Measurements from ENCODE around the gene TMEM185B.
A peak's percentile ranks its signal among the peaks of the same experiment; 100 is the strongest.

The TMEM185B gene

GRCh38 chr2:120230515-120231471 is 7.6 kb upstream of the TMEM185B start:
- DNase-seq: no peak

GRCh38 chr2:120229341-120229740 is 6.1 kb upstream of the TMEM185B start:
- DNase-seq: no peak

GRCh38 chr2:120228503-120228902 is 5.3 kb upstream of the TMEM185B start:
- DNase-seq: no peak

- peak in 1 of 2 experiments; percentile 49 for DNase-seq
Measured at GRCh38 chr2:120227111-120227991, 4.2 kb upstream of the TMEM185B start.

- DNase-seq: no peak
Measured at GRCh38 chr2:120226316-120226715, 3.1 kb upstream of the TMEM185B start.

GRCh38 chr2:120225549-120226065 is 2.4 kb upstream of the TMEM185B start:
- DNase-seq: no peak

GRCh38 chr2:120224735-120225548 is 1.7 kb upstream of the TMEM185B start:
- DNase-seq: no peak

GRCh38 chr2:120224256-120224655 is 1.1 kb upstream of the TMEM185B start:
- DNase-seq: no peak

- peak in 1 of 2 experiments; percentile 14 for DNase-seq
Measured at GRCh38 chr2:120222186-120223033, 790 bp downstream of the TMEM185B start.

GRCh38 chr2:120221616-120222015 is 1.6 kb downstream of the TMEM185B start:
- peak; percentile 34 to 35 for DNase-seq

- peak in 1 of 2 experiments; percentile 7 for DNase-seq
Measured at GRCh38 chr2:120220756-120221155, 2.4 kb downstream of the TMEM185B start.

GRCh38 chr2:120219766-120220165 is 3.4 kb downstream of the TMEM185B start:
- DNase-seq: no peak

- DNase-seq: no peak
Measured at GRCh38 chr2:120219291-120219690, 3.9 kb downstream of the TMEM185B start.

GRCh38 chr2:120218181-120218580 is 5.0 kb downstream of the TMEM185B start:
- no peak for DNase-seq

GRCh38 chr2:120210270-120210693 is 12.9 kb downstream of the TMEM185B start:
- DNase-seq: peak; percentile 18

GRCh38 chr2:120209427-120210269 is 13.6 kb downstream of the TMEM185B start:
- DNase-seq: peak in 1 of 2 experiments; percentile 16

- no peak for DNase-seq
Measured at GRCh38 chr2:120208381-120209353, 14.5 kb downstream of the TMEM185B start.

GRCh38 chr2:120206022-120206581 is 17.1 kb downstream of the TMEM185B start:
- DNase-seq: peak; percentile 68 to 76

All from activated T-cell treated with anti-CD3 and anti-CD28 coated beads, Interleukin-2, amount 50 U/mL, for 48 hours (primary cell).